ENCODE data around the gene PRMT9. TPM values are rescaled to one million over a fixed set of nuclear protein-coding genes. Genes with fewer than 3 reads are reported as not detected.

The PRMT9 gene
- total RNA-seq, 1 experiment from 2014 or later, result 8.6 TPM

DNA sequence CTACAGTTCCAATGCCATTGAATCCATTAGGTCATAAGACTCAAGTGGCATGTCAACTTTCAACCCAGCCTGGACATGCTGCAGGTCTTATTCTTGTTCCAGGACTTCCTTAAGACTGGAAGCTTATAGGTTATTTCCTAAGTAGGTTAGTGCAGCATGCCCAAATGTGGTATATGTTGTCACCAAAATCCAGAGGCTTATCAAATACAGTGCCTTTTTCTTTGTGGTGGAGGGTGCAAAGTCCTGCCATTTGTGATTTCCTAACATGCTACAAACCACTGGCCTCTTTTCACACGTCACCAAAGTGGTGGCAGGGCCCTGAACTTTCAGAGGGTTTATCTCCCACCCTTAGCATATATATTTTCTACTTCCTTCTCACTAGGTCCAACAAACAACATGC, 76.5 kb downstream of the PRMT9 start:
- H3K4me3 ChIP-seq (ENCODE audit: low read depth, low read length), result no peak overlapping the region
- Mint-ChIP-seq H3K4me1 (ENCODE audit: low read depth, unreplicated experiment) (no peaks in the 10 kb centered on the region), H3K9me3 (ENCODE audit: unreplicated experiment) (no peaks in the 10 kb centered on the region), H3K27ac (ENCODE audit: unreplicated experiment) (no peak overlapping the region), H3K36me3 (ENCODE audit: insufficient read depth, unreplicated experiment) (no peaks in the 10 kb centered on the region), H3K4me3 (ENCODE audit: unreplicated experiment) (no peak overlapping the region), H3K27me3 (ENCODE audit: insufficient read depth, unreplicated experiment) (no peaks in the 10 kb centered on the region)
- intact Hi-C loops (cut with micrococcal nuclease; ENCODE audit: unreplicated experiment), result no loop called here
- no peaks in the 10 kb centered on the region for H3K36me3 ChIP-seq (ENCODE audit: control insufficient read depth, insufficient read depth, low read length)
- no peaks in the 10 kb centered on the region for H3K4me1 ChIP-seq
- no peak for DNase-seq
- no peaks in the 10 kb centered on the region for H3K27me3 ChIP-seq (replicated peaks; ENCODE audit: control insufficient read depth, insufficient read depth, low read length)
- TF ChIP-seq, protein P1, sequence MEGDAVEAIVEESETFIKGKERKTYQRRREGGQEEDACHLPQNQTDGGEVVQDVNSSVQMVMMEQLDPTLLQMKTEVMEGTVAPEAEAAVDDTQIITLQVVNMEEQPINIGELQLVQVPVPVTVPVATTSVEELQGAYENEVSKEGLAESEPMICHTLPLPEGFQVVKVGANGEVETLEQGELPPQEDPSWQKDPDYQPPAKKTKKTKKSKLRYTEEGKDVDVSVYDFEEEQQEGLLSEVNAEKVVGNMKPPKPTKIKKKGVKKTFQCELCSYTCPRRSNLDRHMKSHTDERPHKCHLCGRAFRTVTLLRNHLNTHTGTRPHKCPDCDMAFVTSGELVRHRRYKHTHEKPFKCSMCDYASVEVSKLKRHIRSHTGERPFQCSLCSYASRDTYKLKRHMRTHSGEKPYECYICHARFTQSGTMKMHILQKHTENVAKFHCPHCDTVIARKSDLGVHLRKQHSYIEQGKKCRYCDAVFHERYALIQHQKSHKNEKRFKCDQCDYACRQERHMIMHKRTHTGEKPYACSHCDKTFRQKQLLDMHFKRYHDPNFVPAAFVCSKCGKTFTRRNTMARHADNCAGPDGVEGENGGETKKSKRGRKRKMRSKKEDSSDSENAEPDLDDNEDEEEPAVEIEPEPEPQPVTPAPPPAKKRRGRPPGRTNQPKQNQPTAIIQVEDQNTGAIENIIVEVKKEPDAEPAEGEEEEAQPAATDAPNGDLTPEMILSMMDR (IDR thresholded peaks at IDR 0.05; ENCODE audit: insufficient read depth in 1 of 2, low read depth in 1 of 2, low read length in 1 of 2, severe bottlenecking in 1 of 2, unreplicated experiment in 1 of 2), result no peak
- ChIA-PET POLR2A (no interaction called here), CTCF (no interaction called here)
- no TSS peak for BruUV-seq (replicated peaks)
- H3K9me3 ChIP-seq, result no peaks in the 10 kb centered on the region

DNA sequence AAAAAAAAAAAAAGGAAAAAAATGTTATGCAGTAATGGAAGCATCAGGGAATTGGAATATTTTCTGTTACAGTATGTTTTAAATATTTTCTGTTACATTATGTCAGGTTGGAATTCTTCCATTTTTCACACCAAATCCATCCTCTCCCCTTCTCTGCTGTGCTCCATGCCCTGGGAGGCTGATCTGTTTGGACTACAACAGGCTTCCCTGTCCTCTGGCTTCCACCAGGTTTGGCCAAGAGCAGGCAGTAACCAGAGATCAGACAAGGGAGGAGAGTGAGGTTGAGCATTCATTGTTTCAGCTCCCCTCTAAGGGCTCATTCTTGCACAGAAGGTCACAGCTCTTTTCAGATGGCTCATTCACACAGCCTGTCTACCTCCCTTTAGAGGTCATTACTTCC, 78.5 kb downstream of the PRMT9 start:
- intact Hi-C loops (cut with micrococcal nuclease; ENCODE audit: unreplicated experiment), result no loop called here
- Mint-ChIP-seq H3K4me1 (ENCODE audit: low read depth, unreplicated experiment) (no peaks in the 10 kb centered on the region), H3K27me3 (ENCODE audit: insufficient read depth, unreplicated experiment) (no peaks in the 10 kb centered on the region), H3K4me3 (ENCODE audit: unreplicated experiment) (no peak overlapping the region), H3K9me3 (ENCODE audit: unreplicated experiment) (no peaks in the 10 kb centered on the region), H3K36me3 (ENCODE audit: insufficient read depth, unreplicated experiment) (no peaks in the 10 kb centered on the region), H3K27ac (ENCODE audit: unreplicated experiment) (no peak overlapping the region)
- Histone ChIP-seq H3K27me3 (replicated peaks; ENCODE audit: control insufficient read depth, insufficient read depth, low read length) (no peaks in the 10 kb centered on the region), H3K36me3 (ENCODE audit: control insufficient read depth, insufficient read depth, low read length) (no peaks in the 10 kb centered on the region), H3K4me3 (ENCODE audit: low read depth, low read length) (no peak overlapping the region), H3K9me3 (no peaks in the 10 kb centered on the region), H3K4me1 (no peaks in the 10 kb centered on the region)
- DNase-seq, result no peak
- ChIA-PET CTCF (interaction anchor here (0.5 kb wide), 1 partner anchor 262 kb away, joined by 3 read pairs; no protein-coding TSS in a partner anchor), POLR2A (no interaction called here)
- TF ChIP-seq, protein P1 (IDR thresholded peaks at IDR 0.05; ENCODE audit: insufficient read depth in 1 of 2, low read depth in 1 of 2, low read length in 1 of 2, severe bottlenecking in 1 of 2, unreplicated experiment in 1 of 2), result no peak
- no TSS peak for BruUV-seq (replicated peaks)

DNA sequence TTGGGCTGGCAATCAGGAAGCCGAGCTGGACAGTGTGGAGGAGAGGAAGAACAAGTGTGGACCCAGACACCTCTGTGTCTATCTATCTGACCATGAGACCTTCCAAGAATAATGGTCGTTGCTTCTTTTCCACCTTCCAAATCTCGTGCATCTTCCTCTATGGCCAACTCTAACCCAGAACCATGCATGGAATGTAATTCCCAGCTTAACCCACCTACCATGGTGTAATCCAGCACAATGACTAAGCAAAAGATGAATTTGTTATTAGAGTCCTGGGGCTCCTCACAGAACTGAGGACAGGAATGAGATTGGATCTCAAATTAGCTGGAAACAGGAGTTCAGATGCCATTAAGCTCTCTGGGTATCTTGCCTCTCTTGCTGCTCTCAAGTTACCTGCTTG, 84.2 kb downstream of the PRMT9 start:
- Mint-ChIP-seq H3K4me1 (ENCODE audit: low read depth, unreplicated experiment) (no peaks in the 10 kb centered on the region), H3K4me3 (ENCODE audit: unreplicated experiment) (no peak overlapping the region), H3K9me3 (ENCODE audit: unreplicated experiment) (no peaks in the 10 kb centered on the region), H3K27ac (ENCODE audit: unreplicated experiment) (no peak overlapping the region), H3K36me3 (ENCODE audit: insufficient read depth, unreplicated experiment) (no peaks in the 10 kb centered on the region), H3K27me3 (ENCODE audit: insufficient read depth, unreplicated experiment) (no peaks in the 10 kb centered on the region)
- BruUV-seq (replicated peaks), result no TSS peak
- intact Hi-C loops (cut with micrococcal nuclease; ENCODE audit: unreplicated experiment), result no loop called here
- Histone ChIP-seq H3K4me1 (no peaks in the 10 kb centered on the region), H3K4me3 (ENCODE audit: low read depth, low read length) (no peak overlapping the region), H3K27me3 (replicated peaks; ENCODE audit: control insufficient read depth, insufficient read depth, low read length) (no peaks in the 10 kb centered on the region), H3K36me3 (ENCODE audit: control insufficient read depth, insufficient read depth, low read length) (no peaks in the 10 kb centered on the region), H3K9me3 (no peaks in the 10 kb centered on the region)
- no peak for DNase-seq
- TF ChIP-seq, protein P1 (IDR thresholded peaks at IDR 0.05; ENCODE audit: insufficient read depth in 1 of 2, low read depth in 1 of 2, low read length in 1 of 2, severe bottlenecking in 1 of 2, unreplicated experiment in 1 of 2), result no peak
- CTCF ChIA-PET, result interaction anchor here (0.6 to 1.8 kb wide), 2 partner anchors 18 to 75 kb away, joined by 3 to 5 read pairs; partner anchors contain the start of gene TMEM184C
- POLR2A ChIA-PET, result no interaction called here
